Right ventricle myocardium superior (tissue), 1 donor: ENCODE results near the gene GTF2F1. TPM values are rescaled to one million over a fixed set of nuclear protein-coding genes. Genes with fewer than 3 reads are reported as not detected.
A peak's percentile ranks its signal among the peaks of the same experiment; 100 is the strongest.
"Not testable (repeated sequence)": the region's sequence is repeated elsewhere in the genome, so short reads cannot be mapped to it uniquely, and the experiment has no call there.

ENCODE experiments used
- ATAC-seq: fragments of 200-7000 bp; cut with Tn5 transposase; one replicate; pipeline ENCODE4 v1.9.1; 2020; ENCODE audit warnings: mild to moderate bottlenecking; ENCODE audit not compliant: poor library complexity
- DNase-seq: peaks from one replicate; pipeline ENCODE4 v3.0.0-alpha.2; 2020
- intact Hi-C: fragments of 100-400 bp; cut with DNase I; formaldehyde crosslinking; loops from one replicate; pipeline ENCODE4 v1.11.2; 2022
- total RNA-seq: library from RNA; stranded (reverse); fragmentation: NEBNext Ultra II Directional; extraction: Animal tissue kit (Norgen Biotek cat#: 25700); gene quantifications from one replicate; pipeline ENCODE4 v1.2.1, GENCODE V29; 2021
- donor health status: DM: no; HTN: yes; CAD: no; lungs with severe emphysema.

Gene GTF2F1
- total RNA-seq, 1 donor from 2014 or later, result 30.5 TPM

- intact Hi-C loops, result no loop called here
- ATAC-seq (no peak), DNase-seq (no peak)
Observed at GRCh38 chr19:6421075-6422014, 28.4 kb upstream of the GTF2F1 start.

- intact Hi-C loops, result no loop called here
- DNase-seq (no peak), ATAC-seq (no peak)
Observed at GRCh38 chr19:6418562-6418932, 25.6 kb upstream of the GTF2F1 start.

DNA sequence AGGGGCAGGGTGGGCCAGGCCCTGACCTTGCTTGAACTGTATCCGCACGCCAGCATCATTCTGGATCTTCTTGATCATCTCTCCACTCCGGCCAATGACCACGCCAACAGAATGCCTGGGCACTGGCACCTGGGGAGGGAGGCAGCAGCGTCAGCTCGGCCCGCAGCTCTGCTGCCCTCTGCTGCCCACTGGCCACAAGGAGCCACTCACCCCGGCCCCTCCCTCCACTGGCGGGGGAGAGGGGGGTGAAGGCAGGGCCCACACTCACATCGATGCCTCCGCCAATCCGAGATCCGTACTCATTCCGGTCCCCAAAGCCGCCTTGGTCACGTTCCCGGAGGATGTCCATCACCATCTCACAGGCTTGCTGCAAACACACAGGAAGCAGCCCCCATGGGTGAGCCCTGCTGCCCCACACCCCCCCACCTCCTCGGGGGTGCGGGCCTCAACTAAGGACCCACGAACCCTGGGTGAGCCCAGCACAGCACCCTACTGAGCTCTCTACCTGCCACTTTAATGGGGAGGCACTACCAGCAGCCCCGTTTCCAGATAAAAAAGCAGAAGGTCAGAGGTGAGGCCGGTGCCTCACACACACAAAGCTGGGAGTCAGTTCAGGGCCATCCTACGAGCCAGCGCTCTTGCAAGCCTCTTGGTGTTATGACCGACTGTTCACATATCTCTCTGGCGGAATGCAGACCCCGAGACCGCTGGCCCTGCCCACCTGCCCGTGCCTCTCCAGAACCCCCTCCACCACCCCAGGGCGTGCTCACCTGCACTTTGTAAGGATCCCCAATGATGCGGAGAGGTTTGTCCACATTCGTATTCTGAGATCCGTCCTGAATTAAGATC lies 25.0 kb upstream of the GTF2F1 start:
- peak; percentile 37 for ATAC-seq
- intact Hi-C loops, result no loop called here
- DNase-seq, result no peak

DNA sequence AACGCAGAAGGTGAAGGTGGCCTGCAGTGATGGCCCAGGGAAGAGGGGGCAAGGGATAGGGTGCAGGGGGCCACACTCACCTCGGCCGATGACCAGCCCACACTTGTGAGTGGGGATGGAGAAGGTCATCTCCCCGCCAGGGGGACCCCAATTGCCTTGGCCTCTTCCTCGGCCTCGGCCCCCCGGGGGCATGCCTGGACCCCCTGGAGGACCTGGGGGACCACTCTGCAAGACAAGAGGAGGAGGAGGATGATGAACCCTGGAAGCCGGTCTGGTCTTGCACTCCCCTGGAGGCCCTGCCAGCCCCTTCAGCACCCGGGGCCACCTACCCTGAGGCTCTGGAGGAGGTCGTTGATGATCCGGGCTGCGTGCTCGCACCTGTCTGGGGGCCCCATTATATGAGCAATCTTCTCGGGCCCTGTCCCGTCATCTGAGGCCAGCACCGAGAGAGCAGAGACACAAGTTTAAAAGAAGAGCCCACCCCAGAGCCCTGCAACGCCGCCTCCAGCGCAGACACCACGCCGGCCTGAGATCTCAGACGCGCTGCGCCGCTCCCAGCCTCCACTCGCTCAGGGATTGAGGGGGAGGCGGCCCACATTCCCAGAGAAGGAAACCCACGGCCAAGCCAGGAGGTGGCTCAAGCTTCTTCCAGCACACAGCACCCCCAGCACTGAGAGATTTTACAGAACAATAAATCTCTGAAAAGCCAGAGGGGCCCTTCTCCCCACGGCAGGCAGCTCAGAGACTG lies 23.9 kb upstream of the GTF2F1 start:
- ATAC-seq, result no peak
- intact Hi-C loops, result no loop called here
- no peak for DNase-seq

GRCh38 chr19:6415591-6416190 lies 22.7 kb upstream of the GTF2F1 start:
- intact Hi-C loops, result no loop called here
- ATAC-seq (no peak), DNase-seq (no peak)

DNA sequence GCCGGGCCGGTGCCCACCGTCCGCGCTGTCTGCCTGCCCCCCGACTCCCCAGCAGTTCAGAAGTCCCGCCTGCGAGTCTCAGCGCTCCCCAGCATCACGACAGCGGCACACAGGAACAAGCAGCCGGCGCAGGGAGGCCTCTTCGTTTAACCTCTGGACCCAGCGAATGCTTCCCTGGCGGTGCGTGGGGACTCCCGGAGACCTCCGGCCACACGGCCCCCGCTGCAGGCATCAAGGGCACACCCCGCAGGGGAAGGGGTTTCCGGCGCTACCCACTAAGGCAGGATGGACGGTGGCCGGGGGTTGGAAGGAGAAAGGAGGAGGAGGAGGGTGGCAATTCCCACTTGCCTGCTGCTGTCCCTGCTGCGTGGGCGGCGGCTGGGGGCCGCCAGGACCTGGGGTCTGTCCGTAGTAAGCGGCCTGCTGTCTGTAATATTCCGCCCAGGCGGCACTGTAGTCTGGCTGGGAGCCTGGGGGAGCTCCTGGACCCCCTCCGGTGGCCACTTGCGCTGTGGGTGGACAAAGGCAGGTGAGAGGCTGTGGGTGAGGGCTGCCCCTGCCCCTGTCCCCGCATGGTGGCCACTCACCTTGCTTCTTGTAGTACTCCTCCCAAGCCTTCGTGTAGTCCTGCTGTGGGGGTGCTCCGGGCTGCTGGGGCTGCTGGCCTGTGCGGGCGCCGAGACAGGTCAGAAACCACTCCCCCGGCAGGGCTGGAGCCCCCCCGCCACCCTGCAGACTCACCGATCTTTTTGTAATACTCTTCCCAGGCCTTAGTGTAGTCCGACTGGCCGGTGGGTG lies 22.0 kb upstream of the GTF2F1 start:
- intact Hi-C loops, result no loop called here
- ATAC-seq (no peak), DNase-seq (no peak)

GRCh38 chr19:6413721-6414643 lies 21.0 kb upstream of the GTF2F1 start:
- intact Hi-C loops, result no loop called here
- ATAC-seq, result no peak
- DNase-seq, result no peak

GRCh38 chr19:6413291-6413690 lies 20.3 kb upstream of the GTF2F1 start:
- ATAC-seq (no peak), DNase-seq (no peak)
- intact Hi-C loops, result no loop called here

DNA sequence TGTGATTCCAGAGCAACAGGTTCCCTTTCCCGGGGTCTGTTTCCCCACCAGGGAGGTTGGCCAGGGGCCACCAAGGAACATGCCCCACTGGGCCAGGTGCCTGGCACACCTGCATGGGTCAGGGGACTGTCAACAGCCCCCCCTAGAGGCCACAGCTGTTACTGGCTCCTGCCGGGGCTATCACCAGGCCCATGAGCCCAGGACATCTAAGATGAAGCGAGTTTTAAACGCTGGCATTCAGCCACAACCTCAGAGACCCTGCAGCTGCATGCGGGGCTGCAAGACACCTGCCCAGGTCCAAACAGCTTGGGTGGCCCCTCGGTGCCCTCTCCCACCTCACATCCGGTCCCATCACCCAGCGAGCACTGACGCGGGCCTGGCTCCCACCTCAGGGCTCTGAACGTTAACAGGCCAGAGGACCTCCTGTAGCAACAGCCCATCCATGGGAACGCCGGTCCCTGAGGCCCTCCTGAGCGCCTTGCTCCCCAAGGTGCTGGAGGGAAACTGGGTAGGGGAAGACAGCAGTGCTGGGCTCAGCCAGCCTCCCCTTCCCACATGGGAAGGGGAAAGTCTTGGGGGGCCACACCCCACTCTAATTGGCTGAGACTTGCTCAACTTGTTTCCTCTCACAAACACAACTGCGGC lies 19.6 kb upstream of the GTF2F1 start:
- DNase-seq, result no peak
- intact Hi-C loops, result no loop called here

GRCh38 chr19:6412061-6412446 lies 19.1 kb upstream of the GTF2F1 start:
- DNase-seq (no peak), ATAC-seq (no peak)
- intact Hi-C loops, result no loop called here

More for the DNA sequence above, 19.6 kb upstream of the GTF2F1 start:
- peak; percentile 45 for ATAC-seq

- DNase-seq (no peak), ATAC-seq (no peak)
- intact Hi-C loops, result no loop called here
Observed at GRCh38 chr19:6409346-6409745, 16.4 kb upstream of the GTF2F1 start.

- no peak for ATAC-seq
- DNase-seq, result no peak
- intact Hi-C loops, result no loop called here
Observed at GRCh38 chr19:6406401-6406800, 13.4 kb upstream of the GTF2F1 start.

GRCh38 chr19:6402837-6403608 lies 10.1 kb upstream of the GTF2F1 start:
- no peak for ATAC-seq
- DNase-seq, result no peak
- intact Hi-C loops, result no loop called here

DNA sequence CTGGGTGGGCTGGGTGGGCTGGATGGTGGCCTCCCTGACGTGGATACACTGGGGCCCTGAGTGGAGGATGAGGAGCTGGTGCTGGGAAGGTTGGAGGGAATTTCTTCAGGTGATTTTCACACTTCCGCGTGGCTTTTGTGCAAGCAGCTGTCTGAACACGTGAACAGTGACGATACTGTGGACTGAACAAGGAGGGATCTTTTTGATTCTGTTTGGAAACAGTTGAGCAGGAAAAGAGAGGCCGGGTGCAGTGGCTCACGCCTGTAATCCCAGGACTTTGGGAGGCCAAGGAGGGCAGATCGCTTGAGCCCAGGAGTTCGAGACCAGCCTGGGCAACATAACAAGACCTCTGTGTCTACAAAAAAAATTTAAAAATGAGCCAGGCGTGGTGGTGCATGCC lies 9.1 kb upstream of the GTF2F1 start:
- intact Hi-C loops, result no loop called here
- ATAC-seq, result no peak

GRCh38 chr19:6400062-6400944 lies 7.3 kb upstream of the GTF2F1 start:
- DNase-seq, intact Hi-C loops, ATAC-seq: not testable (repeated sequence)

More for the DNA sequence above, 9.1 kb upstream of the GTF2F1 start:
- no peak for DNase-seq
